Loucy (cell line): Measurements from ENCODE around the gene RASGRP1.

ENCODE experiments used
- EZH2phosphoT487 ChIP-seq: fragments of 200-600 bp; IDR thresholded peaks from 2 replicates; pipeline ENCODE4 v1.6.1; 2018; ENCODE audit warnings: antibody characterized with exemption, mild to moderate bottlenecking, moderate library complexity, borderline replicate concordance
- TF ChIP-seq, protein P1 (sequence below): fragments of 200-600 bp; sonication (generic); conservative IDR thresholded peaks from 2 replicates; pipeline ENCODE4 v1.5.1; 2014; ENCODE audit warnings: mild to moderate bottlenecking, antibody characterized with exemption, low read length

DNA sequence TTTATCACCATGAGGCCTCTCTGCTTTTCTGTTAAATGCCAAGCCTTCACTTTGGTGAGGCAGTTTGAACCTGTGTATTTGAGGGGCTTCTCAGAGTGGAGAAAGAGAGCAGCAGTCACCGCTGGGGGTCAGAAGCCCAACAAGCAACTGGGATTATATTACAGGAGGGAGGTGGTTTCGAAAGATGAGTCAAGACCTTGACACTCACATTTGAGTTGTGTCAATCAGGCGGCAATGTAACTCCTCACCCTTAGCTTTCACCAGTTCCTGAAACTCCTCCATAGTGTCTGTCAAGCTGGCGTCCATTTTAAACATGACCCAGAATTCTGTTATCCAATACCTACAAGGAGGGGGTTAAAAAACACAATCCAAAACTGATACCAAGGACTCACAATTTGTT lies 46.5 kb downstream of the RASGRP1 start:
- TF ChIP-seq, protein P1, sequence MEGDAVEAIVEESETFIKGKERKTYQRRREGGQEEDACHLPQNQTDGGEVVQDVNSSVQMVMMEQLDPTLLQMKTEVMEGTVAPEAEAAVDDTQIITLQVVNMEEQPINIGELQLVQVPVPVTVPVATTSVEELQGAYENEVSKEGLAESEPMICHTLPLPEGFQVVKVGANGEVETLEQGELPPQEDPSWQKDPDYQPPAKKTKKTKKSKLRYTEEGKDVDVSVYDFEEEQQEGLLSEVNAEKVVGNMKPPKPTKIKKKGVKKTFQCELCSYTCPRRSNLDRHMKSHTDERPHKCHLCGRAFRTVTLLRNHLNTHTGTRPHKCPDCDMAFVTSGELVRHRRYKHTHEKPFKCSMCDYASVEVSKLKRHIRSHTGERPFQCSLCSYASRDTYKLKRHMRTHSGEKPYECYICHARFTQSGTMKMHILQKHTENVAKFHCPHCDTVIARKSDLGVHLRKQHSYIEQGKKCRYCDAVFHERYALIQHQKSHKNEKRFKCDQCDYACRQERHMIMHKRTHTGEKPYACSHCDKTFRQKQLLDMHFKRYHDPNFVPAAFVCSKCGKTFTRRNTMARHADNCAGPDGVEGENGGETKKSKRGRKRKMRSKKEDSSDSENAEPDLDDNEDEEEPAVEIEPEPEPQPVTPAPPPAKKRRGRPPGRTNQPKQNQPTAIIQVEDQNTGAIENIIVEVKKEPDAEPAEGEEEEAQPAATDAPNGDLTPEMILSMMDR, result no peak
- no peak for TF ChIP-seq EZH2phosphoT487
